ENCODE results near the gene HNMT.
"Not testable (repeated sequence)": the region's sequence is repeated elsewhere in the genome, so short reads cannot be mapped to it uniquely, and the experiment has no call there.

The HNMT gene

GRCh38 chr2:137968477-137969417 lies 4.5 kb downstream of the HNMT start:
- Histone ChIP-seq H3K9ac (no peak overlapping the region), H3K27ac (no peak overlapping the region), H3K36me3 (ENCODE audit: insufficient read depth) (no peaks in the 10 kb centered on the region), H3K27me3 (ENCODE audit: insufficient read depth, low read depth) (no peaks in the 10 kb centered on the region), H3K4me2 (no peak overlapping the region), H3K4me1 (ENCODE audit: low read depth, poor library complexity, severe bottlenecking) (no peaks in the 10 kb centered on the region), H3K79me2 (ENCODE audit: insufficient read depth, low read depth) (no peaks in the 10 kb centered on the region), H2AFZ (ENCODE audit: low read depth) (no peak overlapping the region), H4K20me1 (ENCODE audit: insufficient read depth) (no peaks in the 10 kb centered on the region), H3K4me3 (IDR thresholded peaks at IDR 0.05; ENCODE audit: insufficient read depth, low read depth, low read length) (no peak overlapping the region)
- TF ChIP-seq CTCF (conservative IDR thresholded peaks at IDR 0.05; ENCODE audit: low read depth, low read length) = no peak

GRCh38 chr2:137969418-137969765 lies 5.1 kb downstream of the HNMT start:
- Histone ChIP-seq H3K27ac (no peak overlapping the region), H3K79me2 (ENCODE audit: insufficient read depth, low read depth) (no peaks in the 10 kb centered on the region), H2AFZ (ENCODE audit: low read depth) (no peak overlapping the region), H4K20me1 (ENCODE audit: insufficient read depth) (no peaks in the 10 kb centered on the region), H3K36me3 (ENCODE audit: insufficient read depth) (no peaks in the 10 kb centered on the region), H3K4me3 (IDR thresholded peaks at IDR 0.05; ENCODE audit: insufficient read depth, low read depth, low read length) (no peak overlapping the region), H3K4me1 (ENCODE audit: low read depth, poor library complexity, severe bottlenecking) (no peaks in the 10 kb centered on the region), H3K27me3 (ENCODE audit: insufficient read depth, low read depth) (no peaks in the 10 kb centered on the region), H3K4me2 (no peak overlapping the region), H3K9ac (no peak overlapping the region)
- TF ChIP-seq CTCF (conservative IDR thresholded peaks at IDR 0.05; ENCODE audit: low read depth, low read length) = no peak

GRCh38 chr2:137969876-137970275 lies 5.6 kb downstream of the HNMT start:
- Histone ChIP-seq H3K27ac (no peak overlapping the region), H3K79me2 (ENCODE audit: insufficient read depth, low read depth) (no peaks in the 10 kb centered on the region), H4K20me1 (ENCODE audit: insufficient read depth) (no peaks in the 10 kb centered on the region), H3K9ac (no peak overlapping the region), H3K4me2 (no peak overlapping the region), H3K27me3 (ENCODE audit: insufficient read depth, low read depth) (no peaks in the 10 kb centered on the region), H3K4me3 (IDR thresholded peaks at IDR 0.05; ENCODE audit: insufficient read depth, low read depth, low read length) (no peak overlapping the region), H3K4me1 (ENCODE audit: low read depth, poor library complexity, severe bottlenecking) (no peaks in the 10 kb centered on the region), H2AFZ (ENCODE audit: low read depth) (no peak overlapping the region), H3K36me3 (ENCODE audit: insufficient read depth) (no peaks in the 10 kb centered on the region)
- TF ChIP-seq CTCF (conservative IDR thresholded peaks at IDR 0.05; ENCODE audit: low read depth, low read length) = no peak

- H3K79me2 ChIP-seq (ENCODE audit: insufficient read depth, low read depth); H3K36me3 ChIP-seq (ENCODE audit: insufficient read depth); H3K27me3 ChIP-seq (ENCODE audit: insufficient read depth, low read depth); H3K9ac ChIP-seq; H3K27ac ChIP-seq; H3K4me3 ChIP-seq (IDR thresholded peaks at IDR 0.05; ENCODE audit: insufficient read depth, low read depth, low read length); H3K4me2 ChIP-seq; H3K4me1 ChIP-seq (ENCODE audit: low read depth, poor library complexity, severe bottlenecking); H4K20me1 ChIP-seq (ENCODE audit: insufficient read depth); H2AFZ ChIP-seq (ENCODE audit: low read depth): not testable (repeated sequence)
These were observed 7.0 kb downstream of the HNMT start for GRCh38 chr2:137971259-137971658.

GRCh38 chr2:137973280-137973679 lies 9.0 kb downstream of the HNMT start:
- no peaks in the 10 kb centered on the region for H4K20me1 ChIP-seq (ENCODE audit: insufficient read depth)

More at GRCh38 chr2:137973280-137973679, 9.0 kb downstream of the HNMT start:
- H2AFZ ChIP-seq (ENCODE audit: low read depth) = no peak overlapping the region
- H3K27ac ChIP-seq = no peak overlapping the region
- no peak for TF ChIP-seq CTCF (conservative IDR thresholded peaks at IDR 0.05; ENCODE audit: low read depth, low read length)
- no peak overlapping the region for H3K4me2 ChIP-seq
- H3K4me3 ChIP-seq (IDR thresholded peaks at IDR 0.05; ENCODE audit: insufficient read depth, low read depth, low read length) = no peak overlapping the region
- H3K4me1 ChIP-seq (ENCODE audit: low read depth, poor library complexity, severe bottlenecking) = no peaks in the 10 kb centered on the region
- H3K9ac ChIP-seq = no peak overlapping the region
- no peaks in the 10 kb centered on the region for H3K36me3 ChIP-seq (ENCODE audit: insufficient read depth)
- H3K79me2 ChIP-seq (ENCODE audit: insufficient read depth, low read depth) = no peaks in the 10 kb centered on the region
- H3K27me3 ChIP-seq (ENCODE audit: insufficient read depth, low read depth) = no peaks in the 10 kb centered on the region

All from KMS-11 (cell line).